HG03066 (cell line): ENCODE results near the gene C14orf132.
"Not testable (repeated sequence)": the region's sequence is repeated elsewhere in the genome, so short reads cannot be mapped to it uniquely, and the experiment has no call there.

Experiments
- ATAC-seq: cut with Tn5 transposase; IDR thresholded peaks from one replicate; pipeline ENCODE4 v1.9.1; 2021; ENCODE audit warnings: low read depth; ENCODE audit not compliant: unreplicated experiment

The C14orf132 gene

GRCh38 chr14:96058576-96059200 is 19.5 kb downstream of the C14orf132 start:
- ATAC-seq: no peak

GRCh38 chr14:96059519-96060135 is 20.5 kb downstream of the C14orf132 start:
- no peak for ATAC-seq

GRCh38 chr14:96060186-96060933 is 21.2 kb downstream of the C14orf132 start:
- no peak for ATAC-seq

GRCh38 chr14:96062010-96062409 is 22.8 kb downstream of the C14orf132 start:
- ATAC-seq: no peak

DNA sequence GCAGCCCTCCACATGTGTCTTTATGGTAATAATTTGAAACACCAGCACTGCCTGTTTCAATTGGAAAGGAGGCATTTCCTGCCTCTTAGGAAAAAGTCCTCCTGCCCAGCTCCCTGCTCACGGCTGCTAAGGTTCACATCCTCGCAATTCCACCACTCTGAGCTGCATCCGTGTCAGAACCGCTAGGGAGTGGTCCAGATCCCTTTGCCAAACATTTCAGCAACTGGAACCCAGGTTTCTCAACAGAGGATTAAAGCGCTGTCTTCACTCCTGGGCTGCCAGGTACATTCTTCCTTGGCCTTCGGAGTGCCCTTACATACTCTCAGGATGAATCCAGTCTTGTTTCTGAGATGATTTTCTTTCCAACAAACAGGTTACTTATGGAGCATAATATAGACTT is 23.3 kb downstream of the C14orf132 start:
- no peak for ATAC-seq

- no peak for ATAC-seq
These were observed 25.7 kb downstream of the C14orf132 start for GRCh38 chr14:96064866-96065265.

GRCh38 chr14:96065661-96066459 is 26.7 kb downstream of the C14orf132 start:
- ATAC-seq: no peak

DNA sequence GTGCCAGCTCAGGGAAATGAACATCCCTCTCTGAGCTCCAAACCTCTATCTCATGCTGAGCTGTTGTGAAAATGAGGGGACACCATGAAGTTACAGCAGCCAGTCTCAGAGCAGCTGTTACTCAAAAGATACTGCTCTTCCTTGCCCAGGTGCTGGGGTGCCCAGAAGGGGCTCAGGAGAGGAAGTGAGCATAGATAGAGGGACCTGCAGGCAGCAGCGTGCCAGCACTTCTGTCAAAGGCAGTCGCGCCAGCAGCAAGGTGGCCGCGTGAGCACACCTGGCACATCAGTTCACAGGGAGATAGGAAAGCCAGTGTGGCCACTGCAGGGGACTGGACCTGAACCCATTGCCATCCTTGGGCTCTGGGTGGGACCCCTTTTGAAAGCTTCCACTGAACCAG is 27.8 kb downstream of the C14orf132 start:
- ATAC-seq: no peak

GRCh38 chr14:96067985-96068930 is 29.1 kb downstream of the C14orf132 start:
- ATAC-seq: no peak

DNA sequence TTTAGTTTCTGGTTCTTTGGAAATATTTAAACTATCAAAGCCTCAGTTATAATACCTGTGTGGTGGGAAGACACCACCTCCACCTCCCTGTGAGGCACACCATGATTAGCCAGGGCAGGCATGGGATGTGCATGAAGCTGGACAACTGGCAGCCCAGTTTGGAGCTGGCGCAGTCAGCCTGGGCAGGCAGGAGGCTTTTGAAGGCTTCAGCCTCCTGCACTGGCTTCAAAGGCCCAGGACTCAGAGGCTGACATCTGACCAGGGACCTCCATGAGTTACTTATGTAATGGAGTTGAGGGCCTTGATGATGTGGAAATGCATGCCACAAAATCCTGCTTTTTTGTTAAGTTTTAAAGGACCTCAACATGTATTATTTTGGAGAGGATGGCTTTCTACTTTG is 30.3 kb downstream of the C14orf132 start:
- no peak for ATAC-seq

- ATAC-seq: no peak
These were observed 32.4 kb downstream of the C14orf132 start for GRCh38 chr14:96071561-96071960.

DNA sequence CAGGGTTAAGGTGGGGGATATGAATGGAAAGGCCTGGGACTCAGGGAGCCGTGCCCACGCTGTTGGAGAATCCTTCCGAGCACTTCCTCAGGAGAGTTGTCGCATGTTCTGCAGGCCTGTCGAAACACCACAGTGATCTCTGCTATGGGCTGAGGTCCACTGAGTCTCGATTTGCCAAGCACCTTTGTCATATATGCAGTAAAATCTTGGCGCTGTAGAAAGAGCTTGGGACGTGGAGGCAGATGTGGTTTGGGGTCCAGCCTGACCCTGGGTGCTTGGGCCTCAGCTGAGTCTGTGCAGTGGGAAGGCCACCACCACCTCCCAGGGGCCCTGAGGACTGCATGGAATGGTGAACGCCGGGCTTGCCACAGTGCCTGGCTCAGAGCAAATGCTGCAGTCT is 32.9 kb downstream of the C14orf132 start:
- no peak for ATAC-seq

GRCh38 chr14:96072746-96073145 is 33.6 kb downstream of the C14orf132 start:
- ATAC-seq: no peak

DNA sequence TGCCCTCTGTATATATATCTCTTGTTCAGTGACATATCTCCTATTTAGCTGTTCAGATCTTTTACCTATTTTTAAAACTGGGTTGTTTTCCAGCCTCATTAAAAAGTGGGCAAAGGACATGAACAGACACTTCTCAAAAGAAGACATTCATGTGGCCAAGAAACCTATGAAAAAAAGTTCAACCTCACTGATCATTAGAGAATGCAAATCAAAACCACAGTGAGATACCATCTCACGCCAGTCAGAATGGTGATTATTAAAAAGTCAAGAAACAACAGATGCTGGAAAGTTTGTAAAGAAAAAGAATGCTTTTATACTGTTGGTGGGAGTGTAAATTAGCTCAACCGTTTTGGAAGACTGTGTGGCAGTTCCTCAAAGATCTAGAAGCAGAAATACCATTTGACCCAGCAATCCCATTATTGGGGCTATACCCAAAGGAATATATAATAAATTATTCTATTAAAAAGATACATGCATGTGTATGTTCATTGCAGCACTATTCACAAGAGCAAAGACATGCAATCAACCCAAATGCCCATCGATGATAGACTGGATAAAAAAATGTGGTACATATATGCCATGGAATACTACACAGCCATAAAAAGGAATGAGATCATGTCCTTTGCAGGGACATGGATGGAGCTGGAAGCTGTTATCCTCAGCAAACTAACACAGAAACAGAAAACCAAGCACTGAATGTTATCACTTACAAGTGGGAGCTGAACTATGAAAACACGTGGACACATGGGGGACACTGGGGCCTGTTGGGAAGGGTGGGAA is 34.3 kb downstream of the C14orf132 start:
- ATAC-seq: not testable (repeated sequence)

GRCh38 chr14:96077983-96078624 is 38.9 kb downstream of the C14orf132 start:
- ATAC-seq: no peak

- no peak for ATAC-seq
These were observed 39.5 kb downstream of the C14orf132 start for GRCh38 chr14:96078625-96079016.

DNA sequence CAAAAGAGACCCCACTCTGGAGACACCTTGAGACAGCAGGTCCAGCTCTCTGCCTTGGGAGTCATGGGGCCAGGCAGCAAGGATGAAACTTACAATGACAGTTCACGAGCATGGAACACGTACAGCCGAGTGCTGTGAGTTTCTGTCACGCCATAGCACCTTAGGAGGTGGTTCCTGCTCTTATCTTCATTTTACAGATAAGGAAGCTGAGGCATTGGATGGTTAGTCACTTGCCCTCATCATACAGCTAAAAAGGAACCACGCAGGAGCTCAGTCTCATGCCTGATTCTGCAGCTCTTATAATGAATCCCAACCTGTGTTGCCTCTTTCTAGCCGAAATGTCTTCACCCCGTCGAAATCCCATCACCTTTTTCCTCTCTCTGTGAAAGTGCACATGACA is 39.9 kb downstream of the C14orf132 start:
- ATAC-seq: no peak

GRCh38 chr14:96080571-96080970 is 41.4 kb downstream of the C14orf132 start:
- ATAC-seq: no peak

- no peak for ATAC-seq
These were observed 42.1 kb downstream of the C14orf132 start for GRCh38 chr14:96081224-96081623.
